Spleen (tissue), 7 donors: ENCODE measurements around the gene SMG6.

Experiments used
- POLR2A ChIP-seq, 3 donors: fragments of 450-650 bp; IDR thresholded peaks; one replicate each; pipeline ENCODE4 v1.5.1; 2017; ENCODE audit warnings: antibody characterized with exemption in 3 of 3, mild to moderate bottlenecking in 1 of 3
- POLR2AphosphoS5 ChIP-seq, 3 donors: sonication (generic); formaldehyde crosslinking; IDR thresholded peaks; one replicate each; pipeline ENCODE4 v1.5.1; 2017; ENCODE audit warnings: antibody characterized with exemption in 3 of 3
- TF ChIP-seq, protein P1 (sequence below), 11 experiments: fragments of 200-600 bp in 7 of 11; fragments of 450-650 bp in 4 of 11; sonication (generic) in 4 of 11; IDR thresholded peaks in 8 of 11; conservative IDR thresholded peaks in 3 of 11; 1 replicate in 7 of 11; 2 replicates in 4 of 11; pipeline versions ENCODE4 v1.4.0 to v1.8.0; 2016 to 2021; ENCODE audit warnings: antibody characterized with exemption in 11 of 11, inconsistent platforms in 4 of 11, mild to moderate bottlenecking in 1 of 11
- donor health status: DM: no; HTN: no; CAD: no; lungs with moderate emphysema.
- donor health status: DM: no; HTN: no; CAD: no.
- donor health status: DM: no; HTN: no; CAD: no.

DNA sequence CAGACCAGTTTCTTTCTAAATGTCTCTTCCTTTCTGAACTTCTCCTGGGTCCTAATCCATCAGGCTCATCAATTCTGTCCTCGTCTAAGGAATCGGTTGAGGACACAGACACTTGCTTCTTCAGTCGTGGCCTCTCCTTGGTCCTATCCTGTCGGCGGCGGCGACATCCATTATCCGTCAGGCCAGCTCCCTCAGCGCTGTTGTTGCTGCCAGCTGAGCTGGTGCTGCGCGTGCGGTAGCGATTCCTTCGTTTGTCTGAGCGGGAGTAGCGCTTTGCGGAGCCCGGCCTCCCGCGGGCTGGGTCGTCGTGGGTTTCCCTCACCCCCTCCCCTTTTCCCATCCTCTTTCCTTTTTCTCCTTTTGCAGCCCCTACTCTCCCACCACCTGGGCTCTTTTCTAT lies 3.8 kb downstream of the SMG6 start:
- TF ChIP-seq, protein P1, sequence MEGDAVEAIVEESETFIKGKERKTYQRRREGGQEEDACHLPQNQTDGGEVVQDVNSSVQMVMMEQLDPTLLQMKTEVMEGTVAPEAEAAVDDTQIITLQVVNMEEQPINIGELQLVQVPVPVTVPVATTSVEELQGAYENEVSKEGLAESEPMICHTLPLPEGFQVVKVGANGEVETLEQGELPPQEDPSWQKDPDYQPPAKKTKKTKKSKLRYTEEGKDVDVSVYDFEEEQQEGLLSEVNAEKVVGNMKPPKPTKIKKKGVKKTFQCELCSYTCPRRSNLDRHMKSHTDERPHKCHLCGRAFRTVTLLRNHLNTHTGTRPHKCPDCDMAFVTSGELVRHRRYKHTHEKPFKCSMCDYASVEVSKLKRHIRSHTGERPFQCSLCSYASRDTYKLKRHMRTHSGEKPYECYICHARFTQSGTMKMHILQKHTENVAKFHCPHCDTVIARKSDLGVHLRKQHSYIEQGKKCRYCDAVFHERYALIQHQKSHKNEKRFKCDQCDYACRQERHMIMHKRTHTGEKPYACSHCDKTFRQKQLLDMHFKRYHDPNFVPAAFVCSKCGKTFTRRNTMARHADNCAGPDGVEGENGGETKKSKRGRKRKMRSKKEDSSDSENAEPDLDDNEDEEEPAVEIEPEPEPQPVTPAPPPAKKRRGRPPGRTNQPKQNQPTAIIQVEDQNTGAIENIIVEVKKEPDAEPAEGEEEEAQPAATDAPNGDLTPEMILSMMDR (IDR thresholded peaks at IDR 0.05 in 8 of 11, conservative IDR thresholded peaks at IDR 0.05 in 3 of 11) = no peak
- no peak for TF ChIP-seq POLR2A (IDR thresholded peaks at IDR 0.05)
- TF ChIP-seq POLR2AphosphoS5 (IDR thresholded peaks at IDR 0.05) = peak in 1 of 3 donors; percentile 31
